HG03039 (cell line): Measurements from ENCODE around the gene SPRYD7.
"Not testable (repeated sequence)": the region's sequence is repeated elsewhere in the genome, so short reads cannot be mapped to it uniquely, and the experiment has no call there.

Experiments used
- ATAC-seq: cut with Tn5 transposase; IDR thresholded peaks from one replicate; pipeline ENCODE4 v1.9.1; 2021; ENCODE audit warnings: mild to moderate bottlenecking, moderate library complexity; ENCODE audit not compliant: unreplicated experiment

The SPRYD7 gene

GRCh38 chr13:49936075-49936967 is at the start of gene SPRYD7:
Gene SPRYD7 (minus strand): TSS chr13:49936340. CDS start chr13:49936235, 105 bp downstream.
- peak; percentile 99 for ATAC-seq

GRCh38 chr13:49985129-49985528 is 49.0 kb upstream of the SPRYD7 start:
- ATAC-seq: no peak

DNA sequence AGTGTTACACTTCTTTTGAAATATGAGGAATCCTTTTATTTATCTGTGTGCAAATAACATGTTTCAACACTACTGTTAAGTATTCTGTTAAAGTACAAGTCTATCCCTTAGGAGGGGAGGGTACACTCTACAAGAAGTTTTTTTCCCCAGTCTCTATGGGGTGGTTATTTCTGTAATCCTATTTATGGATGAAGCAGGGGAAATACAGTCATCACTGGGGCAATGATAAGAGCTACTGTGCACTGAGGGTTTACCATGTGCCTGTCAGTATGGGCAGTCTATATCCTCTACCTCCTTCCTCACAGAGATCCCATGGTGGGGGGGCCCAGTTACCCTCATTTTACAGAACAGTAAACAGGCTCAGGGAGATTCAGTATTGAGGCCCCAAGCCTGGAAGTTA is 44.1 kb upstream of the SPRYD7 start:
- ATAC-seq: no peak

- ATAC-seq: no peak
Observed at GRCh38 chr13:49977992-49978391, 41.9 kb upstream of the SPRYD7 start.

GRCh38 chr13:49976314-49977258 is 40.4 kb upstream of the SPRYD7 start:
- no peak for ATAC-seq

- no peak for ATAC-seq
Observed at GRCh38 chr13:49975826-49976225, 39.7 kb upstream of the SPRYD7 start.

DNA sequence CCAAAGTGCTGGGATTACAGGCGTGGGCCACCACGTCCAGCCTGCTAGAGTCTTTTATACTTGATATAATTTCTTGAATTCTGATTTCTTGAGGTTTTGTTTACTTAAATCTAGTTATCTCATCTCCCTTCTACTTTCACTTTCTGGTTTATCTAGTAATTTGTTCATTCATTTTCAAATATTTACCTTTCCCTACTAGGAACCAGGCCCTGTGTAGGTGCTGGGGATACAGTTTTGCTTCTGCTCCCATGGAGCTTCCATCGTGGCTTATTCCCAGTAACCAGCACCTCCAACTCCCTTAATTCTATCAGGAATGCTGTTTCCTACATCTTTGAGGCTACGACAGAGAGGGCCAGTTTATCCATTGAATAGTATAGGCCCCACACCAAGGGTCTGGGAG is 36.6 kb upstream of the SPRYD7 start:
- no peak for ATAC-seq

DNA sequence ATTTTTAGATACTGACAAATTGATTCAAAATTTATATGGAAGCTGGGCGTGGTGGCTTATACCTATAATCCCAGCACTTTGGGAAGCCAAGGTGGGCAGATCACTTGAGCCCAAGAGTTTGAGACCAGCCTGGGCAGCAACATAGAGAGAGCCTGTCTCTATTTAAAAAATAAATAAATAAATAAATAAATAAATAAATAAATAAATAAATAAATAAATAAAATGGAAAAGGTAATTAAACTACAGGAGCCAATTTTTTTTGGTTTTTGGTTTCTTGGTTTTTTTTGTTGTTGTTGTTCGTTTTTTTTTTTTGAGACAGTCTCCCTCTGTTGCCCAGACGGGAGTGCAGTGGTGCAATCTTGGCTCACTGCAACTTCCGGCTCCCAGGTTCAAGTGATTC is 31.3 kb upstream of the SPRYD7 start:
- no peak for ATAC-seq

GRCh38 chr13:49958321-49958720 is 22.2 kb upstream of the SPRYD7 start:
- ATAC-seq: no peak

DNA sequence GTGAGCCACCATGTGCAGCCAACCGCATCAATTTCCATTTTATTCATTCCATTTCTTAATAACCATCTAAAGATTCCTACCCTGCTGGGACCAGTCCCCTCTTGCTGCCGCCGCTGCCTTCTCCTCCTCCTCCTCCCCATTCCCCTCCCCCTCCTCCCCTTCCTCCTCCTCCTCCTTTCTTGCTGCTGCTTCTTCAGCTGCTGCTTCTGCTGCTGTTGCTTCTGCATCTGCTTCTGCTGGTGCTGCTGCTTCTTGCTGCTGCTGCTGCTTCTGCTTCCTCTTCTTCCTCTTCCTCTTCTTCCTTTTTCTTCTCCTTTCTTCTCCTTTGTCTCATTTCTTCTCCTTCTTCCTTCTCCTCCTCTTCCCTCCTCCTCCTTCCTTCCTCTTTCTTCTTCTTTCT is 20.0 kb upstream of the SPRYD7 start:
- ATAC-seq: no peak

DNA sequence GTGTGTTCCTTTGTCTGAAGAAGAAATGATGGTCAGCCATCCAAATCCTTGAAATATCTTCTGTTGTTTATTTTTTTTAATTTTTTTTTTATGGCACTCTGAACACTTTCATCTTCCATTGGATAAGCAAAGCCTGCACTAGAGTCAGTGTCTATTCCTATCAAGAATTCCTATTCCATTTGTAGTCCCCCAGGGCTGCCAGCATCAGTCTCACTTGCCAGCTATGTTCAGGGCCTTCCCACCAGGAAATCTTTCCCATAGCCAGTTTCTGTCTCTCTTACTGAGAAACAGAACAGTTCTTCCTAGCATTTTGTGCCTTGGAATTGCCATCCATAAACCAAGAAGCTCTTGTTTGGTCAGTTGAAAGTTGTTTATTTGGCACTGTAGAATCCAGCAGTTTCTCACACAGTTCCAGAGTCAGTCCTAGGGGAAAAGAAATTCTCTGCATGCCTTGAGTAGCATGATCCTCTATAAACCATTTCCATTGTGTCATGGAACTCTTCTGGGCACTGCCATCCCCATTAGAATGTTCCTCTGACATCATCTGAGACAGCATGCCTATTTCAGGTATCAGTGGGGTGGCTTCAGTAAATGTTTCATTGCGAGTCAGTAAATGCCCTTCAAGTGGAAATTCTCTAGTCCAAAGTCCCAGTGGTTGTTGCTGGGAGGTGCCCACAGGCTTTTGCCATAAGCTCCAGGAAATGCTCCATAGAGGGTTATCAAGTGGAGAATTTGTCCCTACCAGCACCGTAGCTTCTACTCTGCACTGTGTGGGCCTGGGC is 18.7 kb upstream of the SPRYD7 start:
- ATAC-seq: no peak

DNA sequence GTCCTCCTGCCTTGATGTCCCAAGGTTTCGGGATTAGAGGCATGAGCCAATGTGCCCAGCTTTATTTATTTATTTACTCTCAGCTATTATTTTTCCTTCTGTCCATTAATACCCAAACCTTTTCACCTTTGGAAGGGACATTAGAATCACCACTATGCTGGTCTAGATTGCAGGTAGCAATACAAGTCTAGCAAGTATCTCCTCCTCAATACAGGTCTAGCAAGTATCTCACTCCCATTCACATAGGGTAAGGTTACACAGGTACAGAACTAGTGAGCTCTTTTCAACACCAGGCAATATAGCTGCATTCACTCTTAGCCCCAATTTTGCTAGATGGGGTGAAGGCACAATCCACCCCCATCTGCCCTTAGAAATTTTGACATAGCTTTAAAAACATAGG is 17.4 kb upstream of the SPRYD7 start:
- ATAC-seq: no peak

GRCh38 chr13:49951754-49952535 is 15.8 kb upstream of the SPRYD7 start:
- ATAC-seq: no peak

DNA sequence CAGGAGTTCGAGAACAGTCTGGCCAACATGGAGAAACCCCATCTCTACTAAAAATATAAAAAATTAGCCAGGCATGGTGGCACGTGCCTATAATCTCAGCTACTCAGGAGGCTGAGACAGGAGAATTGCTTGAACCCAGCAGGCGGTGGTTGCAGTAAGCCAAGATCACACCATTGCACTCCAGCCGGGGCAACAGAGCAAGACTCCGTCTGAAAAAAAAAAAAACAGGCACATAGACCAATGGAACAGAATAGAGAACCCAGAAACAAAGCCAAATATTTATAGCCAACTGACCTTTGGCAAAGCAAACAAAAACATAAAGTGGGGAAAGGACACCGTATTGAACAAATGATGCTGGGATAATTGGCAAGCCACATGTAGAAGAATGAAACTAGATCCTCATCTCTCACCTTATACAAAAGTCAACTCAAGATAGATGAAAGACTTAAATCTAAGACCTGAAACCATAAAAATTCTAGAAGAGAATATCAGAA is 12.7 kb upstream of the SPRYD7 start:
- not testable (repeated sequence) for ATAC-seq

DNA sequence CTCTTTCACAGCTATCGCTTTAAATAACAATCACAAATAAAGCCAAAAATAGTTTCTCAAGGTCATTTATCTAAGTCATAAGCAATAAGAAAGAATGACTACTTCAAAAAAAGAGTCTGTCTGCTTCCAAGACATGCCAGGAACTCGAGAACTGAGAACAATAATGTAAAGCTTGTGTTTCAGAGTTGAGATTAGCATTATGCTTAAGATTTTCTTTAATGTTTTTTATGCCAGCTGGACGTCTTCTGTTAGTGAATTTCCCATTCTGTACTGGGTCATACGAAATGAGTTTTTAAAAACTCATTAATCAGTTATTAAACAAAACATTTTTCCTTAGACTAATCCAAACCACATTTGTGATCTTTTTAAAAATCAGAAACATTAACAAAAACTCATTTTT is 3.2 kb upstream of the SPRYD7 start:
- ATAC-seq: no peak

DNA sequence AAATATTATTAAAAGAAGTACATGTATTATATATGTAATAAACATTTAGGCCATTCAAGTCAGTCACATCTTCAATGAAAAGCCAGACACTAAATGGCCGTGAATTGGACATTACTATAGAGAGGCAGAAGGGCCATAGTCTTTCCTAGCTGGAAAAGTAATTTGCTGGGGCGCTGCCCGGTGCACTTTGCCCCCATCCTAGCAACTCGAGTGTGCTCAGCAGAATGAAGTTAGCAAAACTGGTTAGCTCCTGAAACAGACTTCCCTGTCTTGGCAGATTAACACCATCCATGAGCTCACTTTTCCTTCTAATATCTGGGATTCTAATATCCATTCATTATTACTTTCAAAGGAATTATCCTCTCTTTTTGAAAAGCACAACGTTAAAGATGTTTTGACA is 2.8 kb upstream of the SPRYD7 start:
- ATAC-seq: no peak

- no peak for ATAC-seq
Observed at GRCh38 chr13:49938314-49938713, 2.2 kb upstream of the SPRYD7 start.

DNA sequence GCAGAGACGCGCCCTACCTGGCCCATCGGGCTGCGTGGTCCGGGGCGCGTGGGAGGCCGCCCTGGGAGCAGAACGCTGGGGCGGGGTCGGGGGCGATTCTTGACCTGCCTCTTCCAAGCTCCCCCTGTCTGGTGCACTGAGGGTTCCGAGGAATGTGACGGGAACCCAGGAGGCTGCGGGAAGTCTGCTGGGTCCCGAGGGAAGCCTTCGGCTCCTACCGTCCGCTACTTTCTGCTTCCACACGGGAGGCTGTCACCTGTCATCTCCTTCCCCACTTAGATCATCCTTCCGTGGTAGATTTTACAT is 781 bp upstream of the SPRYD7 start:
- no peak for ATAC-seq

GRCh38 chr13:49935171-49936074 is 717 bp downstream of the SPRYD7 start:
- peak; percentile 24 for ATAC-seq
